OCI-LY1 (cell line): ENCODE results near the gene RYR1.

Experiments used
- CTCF ChIP-seq: fragments of 200-600 bp; sonication (generic), shearing (Covaris generic); IDR thresholded peaks from 2 replicates; pipeline ENCODE4 v1.5.1; 2017; ENCODE audit warnings: mild to moderate bottlenecking, antibody characterized with exemption, low read length, moderate library complexity, mixed read lengths
- EZH2 ChIP-seq: fragments of 200-600 bp; sonication (generic), shearing (Covaris generic); IDR thresholded peaks from 2 replicates; pipeline ENCODE4 v1.8.0; 2017; ENCODE audit warnings: borderline replicate concordance, mixed run types, mild to moderate bottlenecking, antibody characterized with exemption, low read length, moderate library complexity, mixed read lengths

- TF ChIP-seq CTCF (peak; percentile 50; the same call in 1 of the 2 replicates), EZH2 (no peak)
Observed at GRCh38 chr19:38441657-38442348, 8.3 kb downstream of the RYR1 start.
